Loucy (cell line): ENCODE data around the gene C9orf153.

Experiments
- EZH2phosphoT487 ChIP-seq: fragments of 200-600 bp; IDR thresholded peaks from 2 replicates; pipeline ENCODE4 v1.6.1; 2018; ENCODE audit warnings: antibody characterized with exemption, mild to moderate bottlenecking, moderate library complexity, borderline replicate concordance
- TF ChIP-seq, protein P1 (sequence below): fragments of 200-600 bp; sonication (generic); conservative IDR thresholded peaks from 2 replicates; pipeline ENCODE4 v1.5.1; 2014; ENCODE audit warnings: mild to moderate bottlenecking, antibody characterized with exemption, low read length

DNA sequence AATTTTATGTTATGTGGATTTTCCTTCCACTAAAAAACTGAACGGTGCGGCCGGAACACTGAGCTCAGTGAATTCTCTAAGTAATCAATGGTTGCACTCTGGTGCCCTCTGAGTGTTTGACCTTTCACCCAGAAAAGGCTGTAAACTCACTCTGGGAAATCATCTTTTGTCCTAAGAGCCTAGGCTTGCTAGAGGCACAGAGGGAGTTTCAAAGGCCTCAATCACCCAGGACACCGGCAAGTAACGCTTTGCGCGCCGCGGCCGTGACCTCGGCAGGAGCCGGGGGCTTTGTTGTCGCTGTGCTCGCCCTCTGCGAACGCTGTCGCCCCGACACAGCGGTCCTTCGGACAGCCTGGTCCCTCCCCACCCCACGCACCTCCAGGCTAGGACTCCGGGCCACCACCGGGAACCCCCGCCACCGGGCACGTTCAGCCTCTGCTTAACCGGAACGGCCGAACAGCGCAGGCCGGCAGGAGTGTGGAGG lies 22.2 kb upstream of the C9orf153 start:
- TF ChIP-seq, protein P1, sequence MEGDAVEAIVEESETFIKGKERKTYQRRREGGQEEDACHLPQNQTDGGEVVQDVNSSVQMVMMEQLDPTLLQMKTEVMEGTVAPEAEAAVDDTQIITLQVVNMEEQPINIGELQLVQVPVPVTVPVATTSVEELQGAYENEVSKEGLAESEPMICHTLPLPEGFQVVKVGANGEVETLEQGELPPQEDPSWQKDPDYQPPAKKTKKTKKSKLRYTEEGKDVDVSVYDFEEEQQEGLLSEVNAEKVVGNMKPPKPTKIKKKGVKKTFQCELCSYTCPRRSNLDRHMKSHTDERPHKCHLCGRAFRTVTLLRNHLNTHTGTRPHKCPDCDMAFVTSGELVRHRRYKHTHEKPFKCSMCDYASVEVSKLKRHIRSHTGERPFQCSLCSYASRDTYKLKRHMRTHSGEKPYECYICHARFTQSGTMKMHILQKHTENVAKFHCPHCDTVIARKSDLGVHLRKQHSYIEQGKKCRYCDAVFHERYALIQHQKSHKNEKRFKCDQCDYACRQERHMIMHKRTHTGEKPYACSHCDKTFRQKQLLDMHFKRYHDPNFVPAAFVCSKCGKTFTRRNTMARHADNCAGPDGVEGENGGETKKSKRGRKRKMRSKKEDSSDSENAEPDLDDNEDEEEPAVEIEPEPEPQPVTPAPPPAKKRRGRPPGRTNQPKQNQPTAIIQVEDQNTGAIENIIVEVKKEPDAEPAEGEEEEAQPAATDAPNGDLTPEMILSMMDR, result no peak
- TF ChIP-seq EZH2phosphoT487, result no peak
